Kidney capillary endothelial cell (primary cell): ENCODE measurements around the gene NCK2.

Experiments
- DNase-seq: peaks from one replicate; pipeline ENCODE4 v3.0.0-alpha.2; 2018; ENCODE audit warnings: low spot score

The NCK2 gene

GRCh38 chr2:105852066-105852465 lies 107.4 kb downstream of the NCK2 start:
- no peak for DNase-seq

GRCh38 chr2:105853354-105854088 lies 108.8 kb downstream of the NCK2 start:
- DNase-seq = no peak

DNA sequence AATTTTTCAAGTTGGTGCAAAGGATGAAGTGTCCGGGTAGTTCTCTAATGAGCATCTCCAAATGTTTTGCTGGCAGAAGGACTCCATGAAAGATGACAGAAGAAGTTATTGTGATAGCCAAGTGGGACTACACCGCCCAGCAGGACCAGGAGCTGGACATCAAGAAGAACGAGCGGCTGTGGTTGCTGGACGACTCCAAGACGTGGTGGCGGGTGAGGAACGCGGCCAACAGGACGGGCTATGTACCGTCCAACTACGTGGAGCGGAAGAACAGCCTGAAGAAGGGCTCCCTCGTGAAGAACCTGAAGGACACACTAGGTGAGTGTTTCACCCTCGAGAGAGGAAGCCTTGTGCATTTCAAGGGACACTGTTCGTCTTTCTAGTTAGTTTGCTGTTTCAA lies 110.3 kb downstream of the NCK2 start:
- DNase-seq = no peak

GRCh38 chr2:105856581-105856980 lies 111.9 kb downstream of the NCK2 start:
- no peak for DNase-seq

DNA sequence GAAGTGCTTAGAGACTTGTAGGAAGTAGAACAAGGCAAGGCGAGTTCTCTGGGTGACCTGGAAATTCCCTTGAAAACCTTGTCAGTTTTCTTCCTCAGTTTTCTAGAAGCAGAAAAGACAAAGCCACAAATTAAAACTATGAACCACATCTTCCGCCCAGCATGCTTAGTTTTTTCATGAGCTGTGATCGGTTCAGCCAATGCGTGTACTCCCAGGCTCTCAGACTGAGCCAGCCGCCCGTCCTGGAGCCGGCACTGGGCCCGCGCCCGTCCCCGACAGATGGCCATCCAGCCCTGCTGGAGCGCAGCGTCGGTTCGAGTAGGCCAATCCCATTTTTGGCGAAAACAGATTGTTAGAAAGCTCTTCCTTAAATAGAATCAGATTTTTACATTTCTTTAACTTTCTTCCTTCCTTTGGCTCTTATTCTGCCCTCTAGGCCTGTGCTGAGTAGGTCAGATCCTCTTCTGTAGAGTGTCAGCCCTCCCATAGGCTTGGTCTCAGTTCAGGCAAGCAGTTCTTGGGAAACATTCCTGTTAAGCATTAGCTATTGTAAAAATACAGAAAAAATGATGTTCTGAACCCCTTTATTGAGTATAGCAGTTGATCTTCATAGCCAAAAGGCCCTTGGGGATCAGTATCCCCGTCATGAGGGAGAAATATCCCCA lies 112.5 kb downstream of the NCK2 start:
- DNase-seq = no peak

GRCh38 chr2:105858868-105859693 lies 114.4 kb downstream of the NCK2 start:
- DNase-seq = no peak

GRCh38 chr2:105859694-105859951 lies 114.9 kb downstream of the NCK2 start:
- no peak for DNase-seq

DNA sequence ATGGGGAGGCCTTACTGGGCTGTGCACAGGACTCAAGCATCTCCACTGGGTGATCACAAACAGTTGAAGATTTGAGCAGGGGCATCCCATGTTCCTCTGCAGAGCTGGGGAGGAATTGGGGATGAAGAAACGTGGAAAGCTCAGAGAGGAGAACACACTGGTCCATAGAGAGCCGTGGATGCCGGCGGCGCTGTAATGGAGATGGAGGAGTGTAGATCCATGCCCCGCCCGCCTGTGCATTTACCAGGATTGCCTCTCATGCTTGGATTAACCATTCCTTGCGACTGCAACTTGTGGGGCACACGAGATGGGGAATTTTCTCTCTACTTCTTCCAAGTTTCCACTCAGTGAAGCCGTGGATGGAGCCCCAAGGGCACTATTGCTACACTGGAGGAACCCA lies 115.9 kb downstream of the NCK2 start:
- DNase-seq = no peak

DNA sequence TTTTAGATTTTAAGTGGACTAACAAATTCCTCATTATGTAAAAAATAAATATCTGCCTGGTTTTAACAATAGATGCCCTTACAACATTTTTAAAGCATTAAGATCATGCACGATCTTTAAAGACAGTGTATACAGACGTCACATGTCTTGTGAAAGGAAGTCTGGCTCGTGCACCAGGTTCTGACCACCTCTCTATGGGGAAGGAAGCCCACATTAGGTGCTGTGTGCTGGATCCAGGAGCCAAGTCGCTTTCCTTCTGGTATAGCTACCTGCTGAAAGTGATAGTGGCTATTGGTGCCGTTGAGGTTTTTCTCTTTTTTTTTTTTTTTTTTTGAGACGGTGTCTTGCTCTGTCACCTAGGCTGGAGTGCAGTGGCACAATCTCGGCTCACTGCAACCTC lies 116.5 kb downstream of the NCK2 start:
- no peak for DNase-seq

- no peak for DNase-seq
These were observed 118.1 kb downstream of the NCK2 start for GRCh38 chr2:105862843-105863242.

GRCh38 chr2:105864262-105864661 lies 119.5 kb downstream of the NCK2 start:
- no peak for DNase-seq

DNA sequence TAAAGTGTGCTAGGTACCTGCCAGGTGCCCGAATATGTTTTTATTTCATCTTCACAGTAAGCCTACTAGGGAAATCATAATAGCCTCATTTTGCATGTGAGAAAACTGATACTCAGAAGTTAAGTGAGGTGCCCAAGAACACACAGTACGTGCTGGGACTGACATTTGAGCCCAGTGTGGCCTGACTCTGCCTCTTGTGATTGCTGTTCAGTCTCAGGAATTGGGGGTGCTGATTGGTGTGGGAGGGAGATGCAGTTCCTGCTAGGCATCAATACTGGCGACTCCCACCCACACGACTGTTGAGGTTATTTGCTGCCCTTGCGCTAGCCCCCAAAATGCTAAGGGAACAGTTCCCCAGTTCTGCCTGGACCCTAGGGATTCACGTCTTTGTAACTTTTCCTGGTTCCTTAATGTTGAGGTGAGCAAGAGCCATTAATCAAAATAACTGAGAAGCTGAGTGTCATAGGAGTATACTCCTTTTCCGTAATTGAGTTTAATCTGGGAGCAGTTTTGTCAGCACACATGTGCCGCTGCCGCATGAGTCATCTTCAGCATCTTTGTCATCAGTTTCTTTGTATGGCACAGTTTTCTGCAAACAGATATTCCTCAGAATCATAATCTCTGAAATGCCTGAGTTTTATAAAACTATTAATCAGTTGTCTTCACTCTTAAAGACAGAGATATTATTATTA lies 120.7 kb downstream of the NCK2 start:
- DNase-seq = no peak

GRCh38 chr2:105866216-105867185 lies 121.8 kb downstream of the NCK2 start:
- no peak for DNase-seq

DNA sequence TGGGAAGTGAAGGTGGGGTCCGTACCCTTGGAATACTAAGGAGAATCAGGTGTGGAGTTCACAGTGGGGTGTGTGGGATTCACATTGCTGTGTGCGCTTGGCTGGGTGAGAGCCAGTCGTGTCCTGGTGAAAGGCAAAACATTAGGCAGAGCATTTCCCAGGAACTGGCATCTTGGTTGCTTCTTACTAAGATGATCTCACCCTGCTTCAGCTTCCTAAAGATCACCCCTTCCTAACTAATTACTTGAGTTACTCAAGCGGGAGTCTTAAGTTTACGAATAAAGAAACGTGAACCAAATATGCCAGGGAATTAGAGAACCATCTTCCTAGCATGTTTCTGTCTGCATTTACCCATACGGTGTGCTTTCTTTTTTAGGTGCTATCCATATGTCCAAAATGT lies 122.9 kb downstream of the NCK2 start:
- DNase-seq = no peak

DNA sequence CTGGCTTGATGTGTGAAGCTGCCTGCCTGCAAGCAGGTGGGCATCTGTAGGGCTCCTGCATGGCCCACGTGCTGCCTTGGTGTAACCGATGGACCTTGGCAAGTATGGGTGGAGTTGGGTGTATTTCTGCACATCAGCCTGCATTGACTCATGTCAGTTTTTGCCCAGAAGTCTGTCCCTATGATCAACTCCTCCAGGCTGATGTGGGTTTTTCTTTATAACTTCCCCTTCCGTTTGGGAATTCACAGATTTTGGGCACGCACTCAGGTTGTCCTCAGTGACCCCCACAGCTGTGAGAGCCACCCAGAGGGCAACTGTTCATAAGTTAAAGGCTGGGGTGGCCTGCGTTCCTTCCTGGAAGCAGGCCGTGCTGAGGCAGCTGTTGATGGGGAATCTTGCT lies 123.3 kb downstream of the NCK2 start:
- no peak for DNase-seq

DNA sequence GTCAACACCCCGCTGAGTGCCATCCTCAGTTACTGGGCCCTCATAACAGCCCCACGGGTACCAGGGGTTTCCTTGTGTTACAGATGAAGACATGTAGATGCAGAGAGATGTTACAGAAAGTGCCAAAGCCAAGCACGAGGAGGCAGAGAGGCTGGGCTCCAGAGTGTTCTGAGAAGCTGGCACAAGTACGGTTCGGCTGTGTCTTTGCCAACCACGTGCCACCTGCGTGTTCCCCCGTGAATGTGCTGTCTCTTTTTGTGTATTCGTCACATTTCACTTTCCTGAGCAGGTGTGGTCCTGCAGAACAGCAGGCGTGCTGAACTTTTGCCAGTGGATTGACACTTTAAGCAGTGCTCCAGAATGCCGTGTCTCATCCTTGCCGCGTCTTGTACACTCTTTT lies 124.6 kb downstream of the NCK2 start:
- DNase-seq = no peak

DNA sequence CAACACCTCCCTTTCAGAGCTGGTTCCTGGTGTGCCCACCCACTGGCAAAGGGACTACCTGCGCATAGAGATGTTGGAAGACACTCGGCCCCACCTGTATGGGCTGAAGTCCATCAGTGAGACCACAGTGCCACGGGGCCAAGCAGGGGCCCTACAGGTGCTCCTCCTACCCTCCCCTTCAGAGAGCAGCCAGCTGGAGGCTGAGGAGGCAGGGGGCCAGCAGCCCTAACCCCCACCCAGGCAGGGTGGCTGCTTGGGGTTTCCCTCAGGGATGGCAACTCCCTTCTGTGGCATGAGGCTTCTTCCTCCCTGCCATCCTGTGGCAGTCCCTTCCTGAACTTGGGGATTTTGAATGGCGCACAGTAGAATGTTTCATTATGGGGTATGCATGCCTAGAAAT lies 125.3 kb downstream of the NCK2 start:
- DNase-seq = no peak

- DNase-seq = no peak
These were observed 126.1 kb downstream of the NCK2 start for GRCh38 chr2:105870858-105871257.

DNA sequence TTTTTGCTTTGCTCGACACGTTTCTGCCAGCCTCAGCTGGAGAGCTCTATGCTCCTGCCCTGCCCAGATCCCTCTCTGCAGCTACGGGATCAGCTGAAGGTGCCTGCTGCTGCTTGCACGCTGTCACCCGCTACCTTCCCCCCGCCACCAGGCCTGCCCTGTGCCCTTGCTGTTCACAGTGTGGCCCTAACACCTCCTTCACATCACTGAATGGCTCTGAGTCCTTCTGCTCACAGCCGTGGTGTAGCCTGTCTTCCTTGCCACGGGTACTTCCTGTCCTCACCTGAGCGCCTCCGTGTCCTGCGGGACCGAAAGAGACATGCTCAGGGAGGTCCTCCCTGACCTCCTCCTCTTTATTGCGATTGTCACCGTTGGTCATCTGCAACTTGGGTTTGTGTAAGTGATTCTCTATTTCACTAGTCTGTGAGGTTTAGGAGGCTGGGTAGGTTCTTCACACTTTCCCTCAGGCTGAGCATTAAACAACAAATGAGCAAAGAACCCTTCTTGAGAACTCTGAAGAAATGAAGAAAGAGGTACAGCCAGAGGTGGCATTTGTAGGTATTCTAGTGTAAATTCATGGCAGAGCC lies 127.5 kb downstream of the NCK2 start:
- DNase-seq = no peak

DNA sequence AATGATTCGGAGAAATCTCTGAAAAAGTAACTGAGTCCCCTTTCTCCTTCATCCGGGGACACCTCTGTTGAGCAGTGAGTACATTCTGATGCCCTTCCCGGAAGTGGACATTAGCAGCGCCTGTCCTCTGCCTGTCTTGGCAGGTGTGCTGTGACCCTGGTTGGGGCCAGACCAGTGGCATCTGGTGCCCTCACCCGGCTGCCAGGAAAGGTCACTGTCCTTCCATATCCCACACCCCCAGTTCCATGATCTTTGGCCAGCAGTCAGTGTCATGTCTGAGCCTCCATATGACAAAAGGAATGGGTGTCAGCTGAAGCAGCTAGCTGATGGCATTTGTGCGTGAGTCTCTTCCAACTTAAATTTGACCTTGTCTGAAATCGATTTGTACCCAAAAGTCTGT lies 128.1 kb downstream of the NCK2 start:
- DNase-seq = no peak

GRCh38 chr2:105873281-105873680 lies 128.6 kb downstream of the NCK2 start:
- no peak for DNase-seq
